Endothelial cell of umbilical vein (primary cell): Measurements from ENCODE around the gene KCNC4.

Experiments used
- CTCF ChIP-seq, 2 donors: IDR thresholded peaks; 1 replicate in 1 of 2; 2 replicates in 1 of 2; pipeline ENCODE4 v1.5.1; 2011; ENCODE audit warnings: low read length in 2 of 2, mild to moderate bottlenecking in 2 of 2, moderate library complexity in 2 of 2, control low read depth in 1 of 2, inconsistent platforms in 1 of 2, low read depth in 1 of 2; ENCODE audit not compliant: insufficient read depth in 1 of 2; ENCODE audit errors: extremely low read depth in 1 of 2
- EZH2 ChIP-seq: IDR thresholded peaks from 2 replicates; pipeline ENCODE4 v1.6.1; 2012; ENCODE audit warnings: borderline replicate concordance, low read depth, mild to moderate bottlenecking, moderate library complexity, low read length, inconsistent platforms; ENCODE audit not compliant: severe bottlenecking
- GATA2 ChIP-seq: IDR thresholded peaks from 2 replicates; pipeline ENCODE4 v1.7.0; 2011; ENCODE audit warnings: low read depth, mild to moderate bottlenecking, moderate library complexity, mixed read lengths, low read length; ENCODE audit not compliant: insufficient read length, insufficient read depth
- MAX ChIP-seq: IDR thresholded peaks from 2 replicates; pipeline ENCODE4 v1.6.1; 2011; ENCODE audit not compliant: insufficient read depth, insufficient read length
- MYC ChIP-seq: IDR thresholded peaks from one replicate; pipeline ENCODE4 v1.6.1; 2011; ENCODE audit warnings: mild to moderate bottlenecking, low read depth, low read length
- POLR2A ChIP-seq: IDR thresholded peaks from 2 replicates; pipeline ENCODE4 v1.6.1; 2012; ENCODE audit warnings: low read depth, mild to moderate bottlenecking, control low read depth, low read length
- POLR2AphosphoS5 ChIP-seq: IDR thresholded peaks from 2 replicates; pipeline ENCODE4 v1.6.1; 2012; ENCODE audit warnings: low read depth, mild to moderate bottlenecking, control low read depth, low read length, moderate library complexity; ENCODE audit not compliant: insufficient read depth

- TF ChIP-seq CTCF (IDR thresholded peaks at IDR 0.05; ENCODE audit: extremely low read depth in 1 of 2, insufficient read depth in 1 of 2, low read depth in 1 of 2, low read length in 2 of 2) (no peak), POLR2A (no peak), POLR2AphosphoS5 (no peak), EZH2 (no peak), MAX (no peak), GATA2 (no peak), MYC (no peak)
Observed at GRCh38 chr1:110165761-110166231, 44.3 kb upstream of the KCNC4 start.
